ENCODE measurements around the gene LATS1.

The LATS1 gene

GRCh38 chr6:149642829-149643580, 74.9 kb downstream of the LATS1 start:
- POLR2A ChIA-PET = interaction anchor here (0.9 kb wide), 1 partner anchor 74 kb away, joined by 3 read pairs; the partner anchor contains the start of gene LATS1
- CTCF ChIA-PET = no interaction called here
- TF ChIP-seq NFRKB (IDR thresholded peaks at IDR 0.05) (no peak), LEF1 (IDR thresholded peaks at IDR 0.05; ENCODE audit: borderline replicate concordance) (no peak), L3MBTL2 (conservative IDR thresholded peaks at IDR 0.05) (no peak), FOXM1 (IDR thresholded peaks at IDR 0.05; ENCODE audit: borderline replicate concordance) (no peak), SUZ12 (IDR thresholded peaks at IDR 0.05) (no peak), FOXA1 (IDR thresholded peaks at IDR 0.05) (no peak), FOXK2 (IDR thresholded peaks at IDR 0.05) (no peak), TARDBP (IDR thresholded peaks at IDR 0.05) (no peak), PKNOX1 (IDR thresholded peaks at IDR 0.05) (no peak), ELF4 (IDR thresholded peaks at IDR 0.05) (no peak), SP1 (IDR thresholded peaks at IDR 0.05) (no peak), BHLHE40 (IDR thresholded peaks at IDR 0.05; ENCODE audit: borderline replicate concordance) (no peak), HDGF (IDR thresholded peaks at IDR 0.05; ENCODE audit: borderline replicate concordance) (no peak), CTBP1 (IDR thresholded peaks at IDR 0.05; ENCODE audit: borderline replicate concordance) (no peak), ARNT (IDR thresholded peaks at IDR 0.05) (no peak), ZNF384 (IDR thresholded peaks at IDR 0.05) (no peak)
- no peak for DNase-seq (ENCODE audit: extremely low spot score)

GRCh38 chr6:149636124-149636523, 81.8 kb downstream of the LATS1 start:
- DNase-seq (ENCODE audit: extremely low spot score) = no peak
- ChIA-PET CTCF (interaction anchor here (0.8 kb wide), 1 partner anchor 9 kb away, joined by 3 read pairs; no protein-coding TSS in a partner anchor), POLR2A (no interaction called here)
- TF ChIP-seq CTBP1 (IDR thresholded peaks at IDR 0.05; ENCODE audit: borderline replicate concordance) (no peak), HDGF (IDR thresholded peaks at IDR 0.05; ENCODE audit: borderline replicate concordance) (no peak), ARNT (IDR thresholded peaks at IDR 0.05) (no peak), NFRKB (IDR thresholded peaks at IDR 0.05) (no peak), FOXK2 (IDR thresholded peaks at IDR 0.05) (no peak), PKNOX1 (IDR thresholded peaks at IDR 0.05) (no peak), TARDBP (IDR thresholded peaks at IDR 0.05) (no peak), BHLHE40 (IDR thresholded peaks at IDR 0.05; ENCODE audit: borderline replicate concordance) (no peak), SP1 (IDR thresholded peaks at IDR 0.05) (no peak), ZNF384 (IDR thresholded peaks at IDR 0.05) (no peak), LEF1 (IDR thresholded peaks at IDR 0.05; ENCODE audit: borderline replicate concordance) (no peak), ELF4 (IDR thresholded peaks at IDR 0.05) (no peak), SUZ12 (IDR thresholded peaks at IDR 0.05) (no peak), FOXM1 (IDR thresholded peaks at IDR 0.05; ENCODE audit: borderline replicate concordance) (no peak)

GRCh38 chr6:149634315-149634714, 83.6 kb downstream of the LATS1 start:
- no peak for DNase-seq (ENCODE audit: extremely low spot score)
- CTCF ChIA-PET = no interaction called here
- no peak for TF ChIP-seq ELF4 (IDR thresholded peaks at IDR 0.05)
- no peak for TF ChIP-seq FOXA1 (IDR thresholded peaks at IDR 0.05)
- TF ChIP-seq TARDBP (IDR thresholded peaks at IDR 0.05) = no peak
- no peak for TF ChIP-seq SP1 (IDR thresholded peaks at IDR 0.05)
- TF ChIP-seq NFRKB (IDR thresholded peaks at IDR 0.05) = no peak
- no peak for TF ChIP-seq FOXK2 (IDR thresholded peaks at IDR 0.05)
- POLR2A ChIA-PET = no interaction called here

GRCh38 chr6:149628875-149629510, 88.9 kb downstream of the LATS1 start:
- CTCF ChIA-PET = no interaction called here
- no peak for TF ChIP-seq ARNT (IDR thresholded peaks at IDR 0.05)
- DNase-seq (ENCODE audit: extremely low spot score) = no peak
- POLR2A ChIA-PET = no interaction called here

GRCh38 chr6:149627672-149628071, 90.2 kb downstream of the LATS1 start:
- no peak for TF ChIP-seq PKNOX1 (IDR thresholded peaks at IDR 0.05)
- no peak for TF ChIP-seq SP1 (IDR thresholded peaks at IDR 0.05)
- no peak for TF ChIP-seq FOXK2 (IDR thresholded peaks at IDR 0.05)
- no peak for TF ChIP-seq CTBP1 (IDR thresholded peaks at IDR 0.05; ENCODE audit: borderline replicate concordance)
- TF ChIP-seq HDGF (IDR thresholded peaks at IDR 0.05; ENCODE audit: borderline replicate concordance) = no peak
- no peak for TF ChIP-seq LEF1 (IDR thresholded peaks at IDR 0.05; ENCODE audit: borderline replicate concordance)
- TF ChIP-seq ARNT (IDR thresholded peaks at IDR 0.05) = no peak
- no peak for TF ChIP-seq TARDBP (IDR thresholded peaks at IDR 0.05)
- TF ChIP-seq ELF4 (IDR thresholded peaks at IDR 0.05) = no peak
- TF ChIP-seq FOXM1 (IDR thresholded peaks at IDR 0.05; ENCODE audit: borderline replicate concordance) = no peak

GRCh38 chr6:149615805-149616204, 102.1 kb downstream of the LATS1 start:
- TF ChIP-seq L3MBTL2 (conservative IDR thresholded peaks at IDR 0.05) = no peak
- TF ChIP-seq SP1 (IDR thresholded peaks at IDR 0.05) = no peak
- no peak for TF ChIP-seq FOXA1 (IDR thresholded peaks at IDR 0.05)
- no peak for TF ChIP-seq ELF4 (IDR thresholded peaks at IDR 0.05)
- TF ChIP-seq ZNF384 (IDR thresholded peaks at IDR 0.05) = no peak
- TF ChIP-seq BHLHE40 (IDR thresholded peaks at IDR 0.05; ENCODE audit: borderline replicate concordance) = no peak
- TF ChIP-seq HDGF (IDR thresholded peaks at IDR 0.05; ENCODE audit: borderline replicate concordance) = no peak
- TF ChIP-seq LEF1 (IDR thresholded peaks at IDR 0.05; ENCODE audit: borderline replicate concordance) = no peak
- TF ChIP-seq PKNOX1 (IDR thresholded peaks at IDR 0.05) = peak; percentile 43
- CTCF ChIA-PET = no interaction called here
- POLR2A ChIA-PET = no interaction called here
- no peak for DNase-seq (ENCODE audit: extremely low spot score)

More at GRCh38 chr6:149627672-149628071, 90.2 kb downstream of the LATS1 start:
- ChIA-PET CTCF (interaction anchor here (1.7 kb wide), 1 partner anchor 8 kb away, joined by 3 read pairs; no protein-coding TSS in a partner anchor), POLR2A (no interaction called here)
- no peak for DNase-seq (ENCODE audit: extremely low spot score)

Measured in HEK293T (cell line).